OCI-LY3 (cell line): ENCODE data around the gene HOXC11.

Experiments
- H2AFZ ChIP-seq: fragments of 200-600, 300-600 bp; shearing (Covaris generic); 2 replicates; pipeline ENCODE4 v1.6.0; 2014; ENCODE audit warnings: antibody characterized with exemption, low read depth, low read length
- H3K27ac ChIP-seq: fragments of 200-600, 300-600 bp; sonication (generic); 2 replicates; pipeline ENCODE4 v1.5.1; 2014; ENCODE audit warnings: mild to moderate bottlenecking, low read length, moderate library complexity, mixed read lengths
- H3K27me3 ChIP-seq: fragments of 200-600, 300-600 bp; sonication (generic); 2 replicates; pipeline ENCODE4 v1.6.1; 2014; ENCODE audit warnings: low read depth, low read length, mixed read lengths
- H3K36me3 ChIP-seq: fragments of 200-600, 300-600 bp; sonication (generic); replicated peaks from 2 replicates; pipeline ENCODE3; 2014; ENCODE audit warnings: low read depth, low read length, mixed read lengths
- H3K4me1 ChIP-seq: fragments of 300-600, 200-600 bp; sonication (generic); 2 replicates; pipeline ENCODE4 v1.6.1; 2014; ENCODE audit warnings: low read length, mixed read lengths
- H3K4me2 ChIP-seq: fragments of 200-600, 300-600 bp; sonication (generic); 2 replicates; pipeline ENCODE4 v1.6.1; 2014; ENCODE audit warnings: low read length, mixed read lengths
- H3K4me3 ChIP-seq: fragments of 300-600, 200-600 bp; sonication (generic); 2 replicates; pipeline ENCODE4 v1.5.1; 2014; ENCODE audit warnings: antibody characterized with exemption, mild to moderate bottlenecking, low read length, moderate library complexity
- H3K79me2 ChIP-seq: fragments of 300-600, 200-600 bp; shearing (Covaris generic); 2 replicates; pipeline ENCODE4 v1.6.1; 2014; ENCODE audit warnings: mild to moderate bottlenecking, low read length, mixed read lengths
- H3K9ac ChIP-seq: fragments of 300-600, 200-600 bp; shearing (Covaris generic); 2 replicates; pipeline ENCODE4 v1.6.0; 2014; ENCODE audit warnings: mild to moderate bottlenecking, low read length, moderate library complexity
- H3K9me3 ChIP-seq: fragments of 200-600, 300-600 bp; shearing (Covaris generic); 2 replicates; pipeline ENCODE4 v1.6.1; 2014; ENCODE audit warnings: low read length, mixed read lengths; ENCODE audit not compliant: insufficient read depth
- H4K20me1 ChIP-seq: fragments of 200-600, 300-600 bp; sonication (generic); 2 replicates; pipeline ENCODE4 v1.6.1; 2016; ENCODE audit warnings: low read length, mixed read lengths; ENCODE audit not compliant: insufficient read depth
- EZH2phosphoT487 ChIP-seq: fragments of 200-600 bp; shearing (Covaris generic); IDR thresholded peaks from 2 replicates; pipeline ENCODE4 v1.6.1; 2018; ENCODE audit warnings: antibody characterized with exemption, mixed run types, low read depth
- TF ChIP-seq, protein P1 (sequence below): fragments of 200-600, 300-600 bp; sonication (generic); IDR thresholded peaks from 2 replicates; pipeline ENCODE4 v1.5.1; 2014; ENCODE audit warnings: antibody characterized with exemption, low read length, low read depth

Gene HOXC11

DNA sequence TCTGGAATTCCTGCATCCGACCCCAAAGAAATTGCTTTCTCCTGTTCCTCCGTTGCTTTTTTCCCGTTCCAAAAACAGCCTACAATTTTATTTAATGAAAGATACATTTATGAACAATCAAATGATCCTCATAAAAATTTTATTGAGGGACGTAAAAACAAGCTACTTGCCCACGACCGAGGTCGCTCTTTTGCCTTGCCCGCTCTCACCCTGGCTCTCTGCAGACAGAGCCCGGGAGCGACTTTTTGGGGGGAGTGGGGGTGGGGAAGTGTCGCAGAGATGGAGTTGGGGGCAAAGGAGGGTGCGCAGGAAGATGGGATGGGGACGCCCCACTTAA lies 25.9 kb downstream of the HOXC11 start:
- Histone ChIP-seq H2AFZ (no peak overlapping the region), H3K9ac (no peak overlapping the region), H4K20me1 (no peaks in the 10 kb centered on the region), H3K4me2 (no peak overlapping the region), H3K27me3 (no peaks in the 10 kb centered on the region; the same call in 1 of the 2 replicates), H3K36me3 (no peaks in the 10 kb centered on the region), H3K9me3 (no peaks in the 10 kb centered on the region), H3K4me1 (peaks cover 12% of the 10 kb centered on the region), H3K27ac (no peak overlapping the region), H3K4me3 (no peak overlapping the region), H3K79me2 (no peaks in the 10 kb centered on the region)
- no peak for TF ChIP-seq EZH2phosphoT487
- TF ChIP-seq, protein P1, sequence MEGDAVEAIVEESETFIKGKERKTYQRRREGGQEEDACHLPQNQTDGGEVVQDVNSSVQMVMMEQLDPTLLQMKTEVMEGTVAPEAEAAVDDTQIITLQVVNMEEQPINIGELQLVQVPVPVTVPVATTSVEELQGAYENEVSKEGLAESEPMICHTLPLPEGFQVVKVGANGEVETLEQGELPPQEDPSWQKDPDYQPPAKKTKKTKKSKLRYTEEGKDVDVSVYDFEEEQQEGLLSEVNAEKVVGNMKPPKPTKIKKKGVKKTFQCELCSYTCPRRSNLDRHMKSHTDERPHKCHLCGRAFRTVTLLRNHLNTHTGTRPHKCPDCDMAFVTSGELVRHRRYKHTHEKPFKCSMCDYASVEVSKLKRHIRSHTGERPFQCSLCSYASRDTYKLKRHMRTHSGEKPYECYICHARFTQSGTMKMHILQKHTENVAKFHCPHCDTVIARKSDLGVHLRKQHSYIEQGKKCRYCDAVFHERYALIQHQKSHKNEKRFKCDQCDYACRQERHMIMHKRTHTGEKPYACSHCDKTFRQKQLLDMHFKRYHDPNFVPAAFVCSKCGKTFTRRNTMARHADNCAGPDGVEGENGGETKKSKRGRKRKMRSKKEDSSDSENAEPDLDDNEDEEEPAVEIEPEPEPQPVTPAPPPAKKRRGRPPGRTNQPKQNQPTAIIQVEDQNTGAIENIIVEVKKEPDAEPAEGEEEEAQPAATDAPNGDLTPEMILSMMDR: no peak

DNA sequence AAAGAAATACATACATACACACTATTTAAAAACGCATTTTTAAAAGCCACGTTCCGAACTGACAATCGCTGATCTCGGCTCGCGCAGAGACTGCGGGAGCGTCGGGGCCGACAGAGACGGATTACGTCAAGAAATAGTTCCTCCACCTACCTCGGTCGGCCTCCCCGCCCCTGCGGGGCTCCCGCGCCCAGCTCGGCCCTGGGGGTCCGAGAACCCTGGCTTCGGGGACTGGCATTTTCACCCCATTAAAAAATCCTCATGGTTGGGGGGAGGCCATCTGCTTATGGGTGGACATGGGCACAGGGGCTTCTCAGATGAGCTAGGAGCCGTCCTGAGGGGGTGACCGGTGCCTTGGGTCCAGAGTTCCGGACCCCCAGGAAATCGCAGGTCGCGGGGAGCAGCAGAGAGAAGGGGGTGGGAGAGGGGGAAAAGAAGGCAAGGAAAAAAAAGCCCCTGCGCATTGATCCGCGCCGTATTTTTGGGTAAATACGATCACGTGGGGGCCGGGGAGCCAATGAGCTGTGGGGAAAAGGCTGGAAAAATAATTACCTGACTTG lies 26.7 kb downstream of the HOXC11 start:
- H3K4me2 ChIP-seq: no peak overlapping the region
- no peak overlapping the region for H3K9ac ChIP-seq
- no peaks in the 10 kb centered on the region for H3K36me3 ChIP-seq
- H3K9me3 ChIP-seq: no peaks in the 10 kb centered on the region
- TF ChIP-seq EZH2phosphoT487: no peak
- TF ChIP-seq, protein P1: no peak
- H2AFZ ChIP-seq: no peak overlapping the region
- no peaks in the 10 kb centered on the region; the same call in 1 of the 2 replicates for H3K27me3 ChIP-seq
- peaks cover 19% of the 10 kb centered on the region for H3K4me1 ChIP-seq
- H3K79me2 ChIP-seq: no peaks in the 10 kb centered on the region
- H4K20me1 ChIP-seq: no peaks in the 10 kb centered on the region
- H3K4me3 ChIP-seq: no peak overlapping the region
- H3K27ac ChIP-seq: no peak overlapping the region

DNA sequence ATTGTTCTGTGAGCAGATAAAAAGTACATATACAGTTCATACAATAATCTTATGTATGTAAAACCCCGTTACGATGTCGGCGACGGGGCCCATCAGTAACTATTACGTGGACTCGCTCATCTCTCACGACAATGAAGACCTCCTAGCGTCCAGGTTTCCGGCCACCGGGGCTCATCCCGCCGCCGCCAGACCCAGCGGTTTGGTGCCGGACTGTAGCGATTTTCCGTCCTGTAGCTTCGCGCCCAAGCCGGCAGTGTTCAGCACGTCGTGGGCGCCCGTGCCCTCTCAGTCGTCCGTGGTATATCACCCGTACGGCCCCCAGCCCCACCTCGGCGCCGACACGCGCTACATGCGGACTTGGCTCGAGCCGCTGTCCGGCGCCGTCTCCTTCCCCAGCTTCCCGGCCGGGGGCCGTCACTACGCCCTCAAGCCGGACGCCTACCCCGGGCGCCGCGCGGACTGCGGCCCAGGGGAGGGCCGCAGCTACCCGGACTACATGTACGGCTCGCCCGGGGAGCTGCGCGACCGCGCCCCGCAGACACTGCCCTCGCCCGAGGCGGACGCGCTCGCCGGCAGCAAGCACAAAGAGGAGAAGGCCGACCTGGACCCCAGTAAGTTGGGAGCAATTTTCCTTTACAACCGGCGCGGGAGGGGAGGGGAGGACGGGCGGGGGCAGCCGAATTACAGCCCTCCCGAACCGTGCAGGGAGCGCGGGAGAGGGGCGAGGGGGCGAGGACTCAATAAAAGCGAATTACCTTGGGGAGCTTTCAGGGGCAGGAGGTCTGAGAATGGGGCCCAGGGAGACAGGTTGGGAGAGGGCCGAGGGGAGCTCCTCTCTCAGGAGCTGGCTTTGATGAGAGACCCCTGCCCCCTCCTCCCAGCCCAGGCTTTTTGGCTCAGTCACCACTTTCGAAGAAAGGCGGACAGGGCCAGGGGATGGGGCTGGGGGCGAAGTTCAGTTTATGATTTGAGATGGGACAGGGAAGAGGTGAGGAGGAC lies 27.5 kb downstream of the HOXC11 start, which contains the start of gene HOXC9:
HOXC9 (plus strand) TSS at position 46 of the 999 bp plus-strand sequence; CDS start at position 74, 28 bp downstream.
- H3K9ac ChIP-seq: no peak within 1 kb of the TSS
- TF ChIP-seq, protein P1: no peak
- TF ChIP-seq EZH2phosphoT487: no peak
- H3K27ac ChIP-seq: no peak within 1 kb of the TSS
- no peaks in the 10 kb centered on the region for H3K9me3 ChIP-seq
- peaks cover 16% of the 10 kb centered on the region for H3K4me1 ChIP-seq
- H3K79me2 ChIP-seq: no peaks in the 10 kb centered on the region
- H3K27me3 ChIP-seq: peaks cover 4% of the 10 kb centered on the region; the same call in 1 of the 2 replicates
- no peak within 1 kb of the TSS for H3K4me2 ChIP-seq
- H4K20me1 ChIP-seq: no peaks in the 10 kb centered on the region
- H3K4me3 ChIP-seq: no peak within 1 kb of the TSS
- H3K36me3 ChIP-seq: no peaks in the 10 kb centered on the region
- no peak within 1 kb of the TSS for H2AFZ ChIP-seq
